ENCODE measurements around the gene PDE10A.

Gene PDE10A

GRCh38 chr6:165655191-165655590 lies 7.8 kb downstream of the PDE10A start:
- no peak for DNase-seq (ENCODE audit: low read depth)

- DNase-seq (ENCODE audit: low read depth), result no peak
Observed at GRCh38 chr6:165654144-165654543, 8.9 kb downstream of the PDE10A start.

GRCh38 chr6:165653607-165654006 lies 9.4 kb downstream of the PDE10A start:
- no peak for DNase-seq (ENCODE audit: low read depth)

- DNase-seq (ENCODE audit: low read depth), result no peak
Observed at GRCh38 chr6:165653196-165653595, 9.8 kb downstream of the PDE10A start.

- DNase-seq (ENCODE audit: low read depth), result no peak
Observed at GRCh38 chr6:165652766-165653165, 10.3 kb downstream of the PDE10A start.

- no peak for DNase-seq (ENCODE audit: low read depth)
Observed at GRCh38 chr6:165649166-165650137, 13.6 kb downstream of the PDE10A start.

- no peak for DNase-seq (ENCODE audit: low read depth)
Observed at GRCh38 chr6:165647041-165647440, 16.0 kb downstream of the PDE10A start.

- no peak for DNase-seq (ENCODE audit: low read depth)
Observed at GRCh38 chr6:165645919-165646318, 17.1 kb downstream of the PDE10A start.

- DNase-seq (ENCODE audit: low read depth), result no peak
Observed at GRCh38 chr6:165644586-165645266, 18.3 kb downstream of the PDE10A start.

- DNase-seq (ENCODE audit: low read depth), result no peak
Observed at GRCh38 chr6:165643015-165643414, 20.0 kb downstream of the PDE10A start.

GRCh38 chr6:165641672-165642156 lies 21.3 kb downstream of the PDE10A start:
- no peak for DNase-seq (ENCODE audit: low read depth)

GRCh38 chr6:165640806-165641205 lies 22.2 kb downstream of the PDE10A start:
- no peak for DNase-seq (ENCODE audit: low read depth)

- no peak for DNase-seq (ENCODE audit: low read depth)
Observed at GRCh38 chr6:165638530-165638929, 24.5 kb downstream of the PDE10A start.

GRCh38 chr6:165637586-165637985 lies 25.5 kb downstream of the PDE10A start:
- DNase-seq (ENCODE audit: low read depth), result no peak

GRCh38 chr6:165636402-165637048 lies 26.5 kb downstream of the PDE10A start:
- DNase-seq (ENCODE audit: low read depth), result no peak

- DNase-seq (ENCODE audit: low read depth), result no peak
Observed at GRCh38 chr6:165635965-165636364, 27.1 kb downstream of the PDE10A start.

- no peak for DNase-seq (ENCODE audit: low read depth)
Observed at GRCh38 chr6:165634101-165634880, 28.8 kb downstream of the PDE10A start.

- DNase-seq (ENCODE audit: low read depth), result no peak
Observed at GRCh38 chr6:165632194-165632593, 30.8 kb downstream of the PDE10A start.

GRCh38 chr6:165630544-165630953 lies 32.5 kb downstream of the PDE10A start:
- DNase-seq (ENCODE audit: low read depth), result no peak

GRCh38 chr6:165628955-165629354 lies 34.1 kb downstream of the PDE10A start:
- DNase-seq (ENCODE audit: low read depth), result no peak

- DNase-seq (ENCODE audit: low read depth), result no peak
Observed at GRCh38 chr6:165627366-165627765, 35.7 kb downstream of the PDE10A start.

GRCh38 chr6:165626711-165627110 lies 36.3 kb downstream of the PDE10A start:
- no peak for DNase-seq (ENCODE audit: low read depth)
